ENCODE results near the gene CAPZA2.

Gene CAPZA2

GRCh38 chr7:116895849-116896248 is 33.5 kb downstream of the CAPZA2 start:
- Histone ChIP-seq H3K4me1 (ENCODE audit: low read depth, poor library complexity, severe bottlenecking) (no peaks in the 10 kb centered on the region), H3K4me2 (no peak overlapping the region), H3K4me3 (IDR thresholded peaks at IDR 0.05; ENCODE audit: insufficient read depth, low read depth, low read length) (no peak overlapping the region), H2AFZ (ENCODE audit: low read depth) (no peak overlapping the region), H3K79me2 (ENCODE audit: insufficient read depth, low read depth) (peaks cover 8% of the 10 kb centered on the region; the same call in 1 of the 2 replicates), H4K20me1 (ENCODE audit: insufficient read depth) (no peaks in the 10 kb centered on the region), H3K36me3 (ENCODE audit: insufficient read depth) (peaks cover 7% of the 10 kb centered on the region), H3K27me3 (ENCODE audit: insufficient read depth, low read depth) (no peaks in the 10 kb centered on the region), H3K27ac (no peak overlapping the region), H3K9ac (no peak overlapping the region)
- no peak for TF ChIP-seq CTCF (conservative IDR thresholded peaks at IDR 0.05; ENCODE audit: low read depth, low read length)

- TF ChIP-seq CTCF (conservative IDR thresholded peaks at IDR 0.05; ENCODE audit: low read depth, low read length): no peak
- H2AFZ ChIP-seq (ENCODE audit: low read depth): no peak overlapping the region
- no peak overlapping the region for H3K9ac ChIP-seq
- no peaks in the 10 kb centered on the region for H4K20me1 ChIP-seq (ENCODE audit: insufficient read depth)
- H3K4me3 ChIP-seq (IDR thresholded peaks at IDR 0.05; ENCODE audit: insufficient read depth, low read depth, low read length): no peak overlapping the region
- H3K4me1 ChIP-seq (ENCODE audit: low read depth, poor library complexity, severe bottlenecking): no peaks in the 10 kb centered on the region
- no peaks in the 10 kb centered on the region; the same call in 1 of the 2 replicates for H3K36me3 ChIP-seq (ENCODE audit: insufficient read depth)
- no peak overlapping the region for H3K4me2 ChIP-seq
- no peaks in the 10 kb centered on the region for H3K27me3 ChIP-seq (ENCODE audit: insufficient read depth, low read depth)
- 0 out of 2 replicates have a peak, but pooled peaks cover 3% of the 10 kb centered on the region for H3K79me2 ChIP-seq (ENCODE audit: insufficient read depth, low read depth)
- H3K27ac ChIP-seq: no peak overlapping the region
These were observed 35.3 kb downstream of the CAPZA2 start for GRCh38 chr7:116897661-116898060.

- Histone ChIP-seq H3K36me3 (ENCODE audit: insufficient read depth) (no peaks in the 10 kb centered on the region; the same call in 1 of the 2 replicates), H2AFZ (ENCODE audit: low read depth) (no peak overlapping the region), H3K4me3 (IDR thresholded peaks at IDR 0.05; ENCODE audit: insufficient read depth, low read depth, low read length) (no peak overlapping the region), H3K27me3 (ENCODE audit: insufficient read depth, low read depth) (no peaks in the 10 kb centered on the region), H3K9ac (no peak overlapping the region), H3K4me1 (ENCODE audit: low read depth, poor library complexity, severe bottlenecking) (no peaks in the 10 kb centered on the region), H3K79me2 (ENCODE audit: insufficient read depth, low read depth) (peaks cover 3% of the 10 kb centered on the region; the same call in 1 of the 2 replicates), H4K20me1 (ENCODE audit: insufficient read depth) (no peaks in the 10 kb centered on the region), H3K27ac (no peak overlapping the region), H3K4me2 (no peak overlapping the region)
- no peak for TF ChIP-seq CTCF (conservative IDR thresholded peaks at IDR 0.05; ENCODE audit: low read depth, low read length)
These were observed 36.9 kb downstream of the CAPZA2 start for GRCh38 chr7:116899308-116899707.

GRCh38 chr7:116901143-116901542 is 38.8 kb downstream of the CAPZA2 start:
- H3K4me2 ChIP-seq: no peak overlapping the region
- no peaks in the 10 kb centered on the region for H4K20me1 ChIP-seq (ENCODE audit: insufficient read depth)
- peaks cover 4% of the 10 kb centered on the region; the same call in 1 of the 2 replicates for H3K36me3 ChIP-seq (ENCODE audit: insufficient read depth)
- no peak overlapping the region for H3K9ac ChIP-seq
- H2AFZ ChIP-seq (ENCODE audit: low read depth): no peak overlapping the region
- no peak for TF ChIP-seq CTCF (conservative IDR thresholded peaks at IDR 0.05; ENCODE audit: low read depth, low read length)
- H3K79me2 ChIP-seq (ENCODE audit: insufficient read depth, low read depth): peaks cover 3% of the 10 kb centered on the region; the same call in 1 of the 2 replicates
- H3K27ac ChIP-seq: no peak overlapping the region
- H3K27me3 ChIP-seq (ENCODE audit: insufficient read depth, low read depth): no peaks in the 10 kb centered on the region
- no peak overlapping the region for H3K4me3 ChIP-seq (IDR thresholded peaks at IDR 0.05; ENCODE audit: insufficient read depth, low read depth, low read length)
- no peaks in the 10 kb centered on the region for H3K4me1 ChIP-seq (ENCODE audit: low read depth, poor library complexity, severe bottlenecking)
